Duodenal mucosa (tissue), 2 donors: ENCODE results near the gene LARP7.
"Not testable (repeated sequence)": the region's sequence is repeated elsewhere in the genome, so short reads cannot be mapped to it uniquely, and the experiment has no call there.

Source experiments
- H3K27ac ChIP-seq: one replicate; pipeline ENCODE4 v1.7.0; 2013; ENCODE audit warnings: low read depth, low read length
- H3K27me3 ChIP-seq, 2 donors: one replicate each; pipeline ENCODE4 v1.7.0; 2013; ENCODE audit warnings: low read length in 2 of 2, control low read depth in 1 of 2; ENCODE audit not compliant: insufficient read depth in 2 of 2, control insufficient read depth in 1 of 2
- H3K36me3 ChIP-seq, 2 donors: one replicate each; pipeline ENCODE4 v1.7.0; 2013; ENCODE audit warnings: low read length in 2 of 2, control low read depth in 1 of 2; ENCODE audit not compliant: insufficient read depth in 2 of 2, control insufficient read depth in 1 of 2
- H3K4me1 ChIP-seq, 2 donors: one replicate each; pipeline ENCODE4 v1.7.0; 2013; ENCODE audit warnings: low read length in 2 of 2, control low read depth in 1 of 2; ENCODE audit not compliant: insufficient read depth in 2 of 2, control insufficient read depth in 1 of 2
- H3K4me3 ChIP-seq, 2 donors: one replicate each; pipeline ENCODE4 v1.7.0; 2013; ENCODE audit warnings: low read length in 2 of 2, low read depth in 1 of 2
- H3K9ac ChIP-seq, 2 donors: one replicate each; pipeline ENCODE4 v1.7.0; 2013; ENCODE audit warnings: low read length in 2 of 2, low read depth in 1 of 2
- H3K9me3 ChIP-seq, 2 donors: one replicate each; pipeline ENCODE4 v1.7.0; 2013; ENCODE audit warnings: low read length in 2 of 2, control low read depth in 1 of 2; ENCODE audit not compliant: control insufficient read depth in 1 of 2

Gene LARP7

GRCh38 chr4:112636688-112637551, at the start of gene LARP7, which contains the start of gene ZGRF1:
Gene LARP7, plus strand, starts transcription at chr4:112637143. Its CDS starts 7,527 bp downstream, at chr4:112644670.
Gene ZGRF1, minus strand, starts transcription at chr4:112636909. Its CDS starts 3,733 bp downstream, at chr4:112633176.
- Histone ChIP-seq H3K27me3 (no peaks in the 10 kb centered on the region), H3K4me3 (peak within 1 kb of the TSS; percentile 84 to 98), H3K9ac (peak within 1 kb of the TSS; percentile 84 to 96), H3K9me3 (no peaks in the 10 kb centered on the region), H3K27ac (peak within 1 kb of the TSS; percentile 96), H3K4me1 (peaks cover 0 to 15% of the 10 kb centered on the region in 2 donors), H3K36me3 (no peaks in the 10 kb centered on the region)

GRCh38 chr4:112589206-112589605, 47.7 kb upstream of the LARP7 start:
- H3K36me3 ChIP-seq, result no peaks in the 10 kb centered on the region
- peaks cover 0 to 4% of the 10 kb centered on the region in 2 donors for H3K9me3 ChIP-seq
- no peaks in the 10 kb centered on the region for H3K4me1 ChIP-seq
- no peak overlapping the region for H3K9ac ChIP-seq
- no peaks in the 10 kb centered on the region for H3K27me3 ChIP-seq
- H3K27ac ChIP-seq, result no peak overlapping the region
- H3K4me3 ChIP-seq, result no peak overlapping the region

GRCh38 chr4:112591593-112591992, 45.4 kb upstream of the LARP7 start:
- Histone ChIP-seq H3K9me3 (peaks cover 0 to 4% of the 10 kb centered on the region in 2 donors), H3K27ac (no peak overlapping the region)

GRCh38 chr4:112592717-112593116, 44.2 kb upstream of the LARP7 start:
- Histone ChIP-seq H3K27me3 (no peaks in the 10 kb centered on the region), H3K9me3 (peaks cover 0 to 4% of the 10 kb centered on the region in 2 donors), H3K36me3 (no peaks in the 10 kb centered on the region), H3K4me3 (no peak overlapping the region), H3K4me1 (no peaks in the 10 kb centered on the region), H3K9ac (no peak overlapping the region), H3K27ac (no peak overlapping the region)

More at GRCh38 chr4:112591593-112591992, 45.4 kb upstream of the LARP7 start:
- H3K4me1 ChIP-seq, result no peaks in the 10 kb centered on the region
- H3K4me3 ChIP-seq, result no peak overlapping the region
- no peaks in the 10 kb centered on the region for H3K36me3 ChIP-seq
- no peak overlapping the region for H3K9ac ChIP-seq
- H3K27me3 ChIP-seq, result no peaks in the 10 kb centered on the region

- peaks cover 0 to 4% of the 10 kb centered on the region in 2 donors for H3K9me3 ChIP-seq
- no peak overlapping the region for H3K9ac ChIP-seq
- H3K27me3 ChIP-seq, result no peaks in the 10 kb centered on the region
- H3K4me1 ChIP-seq, result no peaks in the 10 kb centered on the region
- no peak overlapping the region for H3K4me3 ChIP-seq
- H3K36me3 ChIP-seq, result no peaks in the 10 kb centered on the region
- H3K27ac ChIP-seq, result no peak overlapping the region
Measured at GRCh38 chr4:112593438-112594133, 43.4 kb upstream of the LARP7 start.

GRCh38 chr4:112594993-112595392, 42.0 kb upstream of the LARP7 start:
- Histone ChIP-seq H3K9me3 (peaks cover 0 to 4% of the 10 kb centered on the region in 2 donors), H3K36me3 (no peaks in the 10 kb centered on the region), H3K27me3 (no peaks in the 10 kb centered on the region), H3K9ac (no peak overlapping the region), H3K27ac (no peak overlapping the region), H3K4me1 (no peaks in the 10 kb centered on the region), H3K4me3 (no peak overlapping the region)

GRCh38 chr4:112604589-112604988, 32.4 kb upstream of the LARP7 start:
- no peak overlapping the region for H3K9ac ChIP-seq
- H3K4me3 ChIP-seq, result no peak overlapping the region
- no peaks in the 10 kb centered on the region for H3K36me3 ChIP-seq
- no peak overlapping the region for H3K27ac ChIP-seq
- H3K27me3 ChIP-seq, result no peaks in the 10 kb centered on the region
- no peaks in the 10 kb centered on the region for H3K9me3 ChIP-seq
- H3K4me1 ChIP-seq, result no peaks in the 10 kb centered on the region

- H3K9me3 ChIP-seq, H3K27me3 ChIP-seq, H3K27ac ChIP-seq, H3K9ac ChIP-seq, H3K36me3 ChIP-seq, H3K4me1 ChIP-seq, H3K4me3 ChIP-seq: not testable (repeated sequence)
Measured at GRCh38 chr4:112612814-112613213, 24.1 kb upstream of the LARP7 start.

GRCh38 chr4:112616984-112617383, 20.0 kb upstream of the LARP7 start:
- no peaks in the 10 kb centered on the region for H3K27me3 ChIP-seq
- no peaks in the 10 kb centered on the region for H3K9me3 ChIP-seq
- H3K36me3 ChIP-seq, result no peaks in the 10 kb centered on the region
- H3K9ac ChIP-seq, result no peak overlapping the region
- no peak overlapping the region for H3K4me3 ChIP-seq
- H3K4me1 ChIP-seq, result no peaks in the 10 kb centered on the region
- no peak overlapping the region for H3K27ac ChIP-seq

GRCh38 chr4:112626228-112626627, 10.7 kb upstream of the LARP7 start:
- Histone ChIP-seq H3K36me3 (no peaks in the 10 kb centered on the region), H3K9me3 (no peaks in the 10 kb centered on the region), H3K4me1 (no peaks in the 10 kb centered on the region), H3K27me3 (no peaks in the 10 kb centered on the region), H3K9ac (no peak overlapping the region), H3K4me3 (no peak overlapping the region), H3K27ac (no peak overlapping the region)
